ENCODE results near the gene PDZRN3.

DNA sequence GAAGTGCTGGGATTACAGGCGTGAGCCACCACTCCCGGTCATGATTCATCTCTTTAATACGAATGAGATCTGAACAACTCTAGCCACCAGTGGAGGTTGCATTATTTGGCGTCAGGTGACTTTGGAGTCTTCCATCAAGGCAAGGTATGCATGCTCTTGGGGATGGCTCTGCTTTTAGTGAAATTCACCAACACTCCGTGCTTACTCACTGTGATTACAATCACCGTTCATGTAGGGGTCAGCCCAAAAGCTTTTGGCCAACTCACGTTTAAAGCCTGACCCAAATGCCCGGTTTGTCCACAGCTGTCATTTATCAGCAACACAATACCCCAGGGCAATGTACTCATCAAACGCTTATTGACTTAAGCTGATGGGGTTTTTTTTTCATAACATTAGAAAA is 155.4 kb downstream of the PDZRN3 start:
- TF ChIP-seq, protein P1, sequence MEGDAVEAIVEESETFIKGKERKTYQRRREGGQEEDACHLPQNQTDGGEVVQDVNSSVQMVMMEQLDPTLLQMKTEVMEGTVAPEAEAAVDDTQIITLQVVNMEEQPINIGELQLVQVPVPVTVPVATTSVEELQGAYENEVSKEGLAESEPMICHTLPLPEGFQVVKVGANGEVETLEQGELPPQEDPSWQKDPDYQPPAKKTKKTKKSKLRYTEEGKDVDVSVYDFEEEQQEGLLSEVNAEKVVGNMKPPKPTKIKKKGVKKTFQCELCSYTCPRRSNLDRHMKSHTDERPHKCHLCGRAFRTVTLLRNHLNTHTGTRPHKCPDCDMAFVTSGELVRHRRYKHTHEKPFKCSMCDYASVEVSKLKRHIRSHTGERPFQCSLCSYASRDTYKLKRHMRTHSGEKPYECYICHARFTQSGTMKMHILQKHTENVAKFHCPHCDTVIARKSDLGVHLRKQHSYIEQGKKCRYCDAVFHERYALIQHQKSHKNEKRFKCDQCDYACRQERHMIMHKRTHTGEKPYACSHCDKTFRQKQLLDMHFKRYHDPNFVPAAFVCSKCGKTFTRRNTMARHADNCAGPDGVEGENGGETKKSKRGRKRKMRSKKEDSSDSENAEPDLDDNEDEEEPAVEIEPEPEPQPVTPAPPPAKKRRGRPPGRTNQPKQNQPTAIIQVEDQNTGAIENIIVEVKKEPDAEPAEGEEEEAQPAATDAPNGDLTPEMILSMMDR (IDR thresholded peaks at IDR 0.05), result no peak
- TF ChIP-seq POLR2A (IDR thresholded peaks at IDR 0.05), result no peak

All from heart left ventricle (tissue), 13 donors.